GM06990 (cell line): ENCODE measurements around the gene PNLDC1.
"Not testable (repeated sequence)": the region's sequence is repeated elsewhere in the genome, so short reads cannot be mapped to it uniquely, and the experiment has no call there.

Experiments
- DNase-seq: peaks from one replicate; pipeline ENCODE4 v3.0.0-alpha.2; 2011; ENCODE audit not compliant: insufficient read length; ENCODE audit errors: extremely low read depth
- H3K27me3 ChIP-seq: replicated peaks from 2 replicates; pipeline ENCODE4 v1.6.0; 2011; ENCODE audit warnings: low read length; ENCODE audit not compliant: control insufficient read depth, insufficient read depth
- H3K36me3 ChIP-seq: 2 replicates; pipeline ENCODE4 v1.5.1; 2011; ENCODE audit warnings: low read length; ENCODE audit not compliant: control insufficient read depth, insufficient read depth
- H3K4me3 ChIP-seq: replicated peaks from 2 replicates; pipeline ENCODE4 v1.5.1; 2011; ENCODE audit warnings: low read depth, mild to moderate bottlenecking, control low read depth, low read length
- TF ChIP-seq, protein P1 (sequence below): IDR thresholded peaks from 2 replicates; pipeline ENCODE4 v1.5.1; 2011; ENCODE audit warnings: low read length, control low read depth, mild to moderate bottlenecking, inconsistent platforms; ENCODE audit not compliant: insufficient read depth, poor library complexity, severe bottlenecking

PNLDC1 gene

DNA sequence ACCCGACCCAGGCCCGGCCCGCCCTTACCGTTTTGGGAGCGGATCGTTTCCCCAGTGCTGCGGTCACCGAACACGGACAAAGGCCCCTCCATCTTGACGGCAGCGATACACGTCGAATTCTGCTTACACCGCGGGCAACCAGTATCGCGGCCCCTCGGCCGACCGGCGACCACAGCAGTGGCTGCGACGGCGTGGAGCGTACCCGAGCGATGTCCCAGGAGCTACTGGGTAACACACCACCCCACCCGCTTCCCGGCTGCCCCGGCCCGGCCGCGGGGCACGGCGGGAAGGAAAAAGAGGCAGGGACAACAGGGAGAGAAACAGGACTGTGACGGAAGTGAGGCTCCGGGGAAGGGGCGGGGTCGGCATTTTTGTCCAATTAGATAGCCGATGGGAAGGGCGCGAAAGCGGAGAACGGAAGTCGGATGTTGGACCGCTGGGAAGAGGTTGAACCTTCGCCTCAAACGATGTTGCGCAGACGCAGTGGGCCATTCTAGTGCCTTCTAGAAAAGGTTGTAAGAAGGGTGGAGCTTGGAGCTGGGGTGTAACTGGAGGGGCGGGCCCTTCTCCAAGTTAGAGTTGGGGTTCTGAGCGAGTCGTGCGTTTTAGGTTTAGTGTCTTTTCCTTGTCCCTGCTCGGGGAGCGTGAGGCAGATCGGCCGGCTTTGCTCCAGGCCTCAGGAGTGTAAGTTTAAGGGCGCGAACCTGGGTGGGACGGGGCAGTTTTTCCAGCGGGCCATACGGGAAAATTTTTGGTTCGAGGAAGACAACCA, 10.5 kb upstream of the PNLDC1 start, which contains the start of gene TCP1:
Gene TCP1, minus strand, starts transcription at position 226 of the 772 bp plus-strand sequence. Its CDS starts 134 bp downstream, at position 92.
- TF ChIP-seq, protein P1, sequence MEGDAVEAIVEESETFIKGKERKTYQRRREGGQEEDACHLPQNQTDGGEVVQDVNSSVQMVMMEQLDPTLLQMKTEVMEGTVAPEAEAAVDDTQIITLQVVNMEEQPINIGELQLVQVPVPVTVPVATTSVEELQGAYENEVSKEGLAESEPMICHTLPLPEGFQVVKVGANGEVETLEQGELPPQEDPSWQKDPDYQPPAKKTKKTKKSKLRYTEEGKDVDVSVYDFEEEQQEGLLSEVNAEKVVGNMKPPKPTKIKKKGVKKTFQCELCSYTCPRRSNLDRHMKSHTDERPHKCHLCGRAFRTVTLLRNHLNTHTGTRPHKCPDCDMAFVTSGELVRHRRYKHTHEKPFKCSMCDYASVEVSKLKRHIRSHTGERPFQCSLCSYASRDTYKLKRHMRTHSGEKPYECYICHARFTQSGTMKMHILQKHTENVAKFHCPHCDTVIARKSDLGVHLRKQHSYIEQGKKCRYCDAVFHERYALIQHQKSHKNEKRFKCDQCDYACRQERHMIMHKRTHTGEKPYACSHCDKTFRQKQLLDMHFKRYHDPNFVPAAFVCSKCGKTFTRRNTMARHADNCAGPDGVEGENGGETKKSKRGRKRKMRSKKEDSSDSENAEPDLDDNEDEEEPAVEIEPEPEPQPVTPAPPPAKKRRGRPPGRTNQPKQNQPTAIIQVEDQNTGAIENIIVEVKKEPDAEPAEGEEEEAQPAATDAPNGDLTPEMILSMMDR = no peak
- DNase-seq = peak; percentile 97
- Histone ChIP-seq H3K27me3 (no peaks in the 10 kb centered on the region), H3K36me3 (peaks cover 4% of the 10 kb centered on the region), H3K4me3 (peak within 1 kb of the TSS; percentile 99)

DNA sequence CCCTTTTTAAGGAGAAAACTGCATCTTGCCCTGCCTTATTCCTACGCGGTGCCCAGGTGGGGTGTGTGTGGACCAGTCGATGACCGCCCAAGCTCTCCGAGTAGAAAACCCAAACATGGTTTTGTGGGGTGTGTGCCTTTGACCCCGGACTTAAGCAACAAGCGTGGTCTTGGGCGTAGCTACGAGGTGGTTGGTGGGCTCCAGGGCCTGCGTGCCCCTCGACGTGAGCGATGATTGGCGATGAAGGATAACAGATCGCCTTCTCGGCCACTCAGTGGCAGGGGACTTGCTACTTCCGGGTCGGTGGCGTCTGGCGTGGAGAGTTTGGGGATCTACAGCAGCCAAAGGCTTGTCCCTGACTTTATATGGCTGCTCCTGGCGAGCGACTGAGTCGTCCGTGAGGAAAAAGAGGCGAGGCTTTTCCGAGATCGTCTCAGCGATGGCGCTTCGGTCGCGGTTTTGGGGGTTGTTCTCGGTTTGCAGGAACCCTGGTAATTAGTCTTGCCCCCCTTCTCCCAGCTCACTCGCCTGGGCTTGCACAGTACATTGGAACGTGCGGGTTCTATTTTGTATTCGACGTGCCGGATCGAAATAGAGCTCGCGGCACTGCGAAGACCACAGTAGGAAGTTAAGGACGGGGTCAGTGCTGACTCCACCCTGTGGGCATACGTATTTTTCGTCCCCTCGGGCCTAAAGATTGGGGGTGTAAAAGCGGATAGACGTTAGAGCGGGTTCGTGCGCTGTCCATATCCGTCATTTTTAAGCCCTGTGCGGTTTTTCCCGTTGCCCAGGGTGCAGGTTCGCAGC, 9.7 kb upstream of the PNLDC1 start, which contains the start of gene MRPL18:
Gene MRPL18, plus strand, starts transcription at position 319 of the 807 bp plus-strand sequence. Its CDS starts 121 bp downstream, at position 440.
- H3K36me3 ChIP-seq = peaks cover 4% of the 10 kb centered on the region
- H3K4me3 ChIP-seq = peak within 1 kb of the TSS; percentile 99
- H3K27me3 ChIP-seq = no peaks in the 10 kb centered on the region
- TF ChIP-seq, protein P1 = no peak
- DNase-seq = peak; percentile 95

DNA sequence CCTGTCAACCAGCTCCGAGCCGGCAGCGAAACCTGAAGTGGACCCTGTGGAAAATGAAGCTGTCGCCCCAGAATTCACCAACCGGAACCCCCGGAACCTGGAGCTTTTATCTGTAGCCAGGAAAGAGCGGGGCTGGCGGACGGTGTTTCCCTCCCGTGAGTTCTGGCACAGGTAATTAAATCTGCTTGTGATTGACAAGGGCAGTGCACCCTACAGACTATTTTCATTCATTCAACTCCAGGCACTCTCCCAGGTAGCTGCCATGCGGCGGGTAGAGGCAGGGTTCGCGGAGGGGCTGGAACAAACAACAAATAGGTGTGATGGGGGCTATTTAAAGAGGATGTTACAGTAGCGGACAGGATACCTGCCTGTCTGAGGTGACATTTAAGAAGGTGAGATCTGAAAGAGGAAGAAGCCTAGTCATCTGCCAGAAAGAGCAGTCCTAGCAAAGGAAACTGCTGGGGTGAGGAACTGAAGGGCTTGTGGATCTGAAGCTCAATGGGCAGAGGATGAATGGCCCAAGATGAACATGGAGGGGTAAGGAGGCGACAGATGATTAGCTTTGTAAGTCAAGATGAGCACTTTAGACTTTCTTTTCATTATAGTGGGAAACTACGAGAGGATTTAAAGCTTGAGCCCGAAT, 9.0 kb upstream of the PNLDC1 start:
- DNase-seq = peak; percentile 36
- Histone ChIP-seq H3K4me3 (peak overlapping the region; percentile 99), H3K36me3 (peaks cover 6% of the 10 kb centered on the region), H3K27me3 (no peaks in the 10 kb centered on the region)
- TF ChIP-seq, protein P1 = no peak

DNA sequence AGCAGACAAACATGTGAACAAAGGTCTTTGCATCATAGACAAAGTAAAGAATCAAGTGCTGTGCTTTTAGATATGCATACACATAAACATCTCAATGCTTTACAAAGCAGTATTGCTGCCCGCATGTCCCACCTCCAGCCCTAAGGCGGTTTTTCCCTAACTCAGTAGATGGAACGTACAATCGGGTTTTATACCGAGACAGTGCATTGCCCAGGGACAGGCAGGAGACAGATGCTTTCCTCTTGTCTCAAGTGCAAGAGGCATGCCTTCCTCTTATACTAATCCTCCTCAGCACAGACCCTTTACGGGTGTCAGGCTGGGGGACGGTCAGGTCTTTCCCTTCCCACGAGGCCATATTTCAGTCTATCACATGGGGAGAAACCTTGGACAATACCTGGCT, 5.1 kb upstream of the PNLDC1 start:
- not testable (repeated sequence) for DNase-seq, H3K36me3 ChIP-seq, H3K27me3 ChIP-seq

DNA sequence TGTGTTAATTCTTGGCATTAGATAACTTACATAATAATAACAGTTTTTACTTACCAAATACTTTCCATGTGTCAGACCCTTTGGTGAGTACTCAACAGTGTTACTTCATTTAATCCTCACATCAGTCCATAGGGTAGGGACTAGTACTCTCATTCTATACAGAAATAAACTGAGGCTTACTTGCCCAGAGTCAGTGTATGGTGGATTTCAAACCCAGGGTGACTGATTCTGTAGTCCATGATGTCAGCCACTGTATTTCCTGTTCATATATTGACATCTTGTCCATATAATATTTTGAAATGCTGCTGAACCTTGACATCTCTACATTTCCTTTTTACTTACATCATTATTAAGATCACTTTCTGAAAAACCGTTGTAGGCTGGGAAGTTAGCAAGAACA, 2.5 kb upstream of the PNLDC1 start:
- TF ChIP-seq, protein P1 = no peak
- H3K4me3 ChIP-seq = no peak overlapping the region
- H3K27me3 ChIP-seq = no peaks in the 10 kb centered on the region
- peaks cover 5% of the 10 kb centered on the region for H3K36me3 ChIP-seq
- no peak for DNase-seq

More for the DNA sequence above, 5.1 kb upstream of the PNLDC1 start:
- H3K4me3 ChIP-seq = not testable (repeated sequence)
